ENCODE data around the gene SSMEM1. TPM values are rescaled to one million over a fixed set of nuclear protein-coding genes. Genes with fewer than 3 reads are reported as not detected.

Gene SSMEM1
- not detected in 2 replicates for total RNA-seq

GRCh38 chr7:130207642-130208041, at the start of gene SSMEM1:
Gene SSMEM1, plus strand, starts transcription at chr7:130207860. Its CDS starts 51 bp downstream, at chr7:130207911.

GRCh38 chr7:130205084-130205947, 2.3 kb upstream of the SSMEM1 start, which contains the start of gene TMEM209:
Gene TMEM209, minus strand, starts transcription at chr7:130205406. Its CDS starts 31 bp downstream, at chr7:130205375.

Other genes starting within 250 kb of the SSMEM1 start
- gene ZC3HC1, start 156.5 kb upstream of the SSMEM1 start, total RNA-seq: 19.0 and 26.1 TPM in 2 replicates
- gene KLHDC10, start 137.3 kb upstream of the SSMEM1 start, total RNA-seq: 13.9 and 16.6 TPM in 2 replicates
- 7.8 and 11.4 TPM in 2 replicates for gene TMEM209, start 2.5 kb upstream of the SSMEM1 start, total RNA-seq
- not detected in 2 replicates for gene CPA2, start 59.0 kb downstream of the SSMEM1 start, total RNA-seq
- 40.3 and 40.9 TPM in 2 replicates for gene CPA4, start 85.3 kb downstream of the SSMEM1 start, total RNA-seq
- gene CPA5, start 137.0 kb downstream of the SSMEM1 start, total RNA-seq: not detected in 2 replicates
- not detected in 2 replicates for gene CPA1, start 172.6 kb downstream of the SSMEM1 start, total RNA-seq
- gene CEP41, start 233.2 kb downstream of the SSMEM1 start, total RNA-seq: 13.4 and 28.2 TPM in 2 replicates

Data from mesangial cell (primary cell).